Neural cell (in vitro differentiated cells): ENCODE results near the gene ZNF274.

ENCODE experiments used
- CTCF ChIP-seq: fragments of 450-650 bp; IDR thresholded peaks from 2 replicates; pipeline ENCODE4 v1.5.1; 2014; ENCODE audit warnings: antibody characterized with exemption, mild to moderate bottlenecking, moderate library complexity; ENCODE audit not compliant: poor library complexity, severe bottlenecking
- EZH2 ChIP-seq: fragments of 200-600, 300-800 bp; shearing (Covaris generic), sonication (generic); IDR thresholded peaks from 2 replicates; pipeline ENCODE4 v1.6.1; 2014; ENCODE audit warnings: antibody characterized with exemption, low read length, borderline replicate concordance, mild to moderate bottlenecking; ENCODE audit not compliant: insufficient read depth, poor library complexity, severe bottlenecking
- POLR2AphosphoS5 ChIP-seq: IDR thresholded peaks from 2 replicates; pipeline ENCODE4 v1.6.1; 2012
- TF ChIP-seq, protein P1 (sequence below): IDR thresholded peaks from 2 replicates; pipeline ENCODE4 v1.6.1; 2012; ENCODE audit warnings: borderline replicate concordance

- TF ChIP-seq EZH2 (no peak), CTCF (peak; percentile 24), POLR2AphosphoS5 (peak; percentile 38)
- TF ChIP-seq, protein P1, sequence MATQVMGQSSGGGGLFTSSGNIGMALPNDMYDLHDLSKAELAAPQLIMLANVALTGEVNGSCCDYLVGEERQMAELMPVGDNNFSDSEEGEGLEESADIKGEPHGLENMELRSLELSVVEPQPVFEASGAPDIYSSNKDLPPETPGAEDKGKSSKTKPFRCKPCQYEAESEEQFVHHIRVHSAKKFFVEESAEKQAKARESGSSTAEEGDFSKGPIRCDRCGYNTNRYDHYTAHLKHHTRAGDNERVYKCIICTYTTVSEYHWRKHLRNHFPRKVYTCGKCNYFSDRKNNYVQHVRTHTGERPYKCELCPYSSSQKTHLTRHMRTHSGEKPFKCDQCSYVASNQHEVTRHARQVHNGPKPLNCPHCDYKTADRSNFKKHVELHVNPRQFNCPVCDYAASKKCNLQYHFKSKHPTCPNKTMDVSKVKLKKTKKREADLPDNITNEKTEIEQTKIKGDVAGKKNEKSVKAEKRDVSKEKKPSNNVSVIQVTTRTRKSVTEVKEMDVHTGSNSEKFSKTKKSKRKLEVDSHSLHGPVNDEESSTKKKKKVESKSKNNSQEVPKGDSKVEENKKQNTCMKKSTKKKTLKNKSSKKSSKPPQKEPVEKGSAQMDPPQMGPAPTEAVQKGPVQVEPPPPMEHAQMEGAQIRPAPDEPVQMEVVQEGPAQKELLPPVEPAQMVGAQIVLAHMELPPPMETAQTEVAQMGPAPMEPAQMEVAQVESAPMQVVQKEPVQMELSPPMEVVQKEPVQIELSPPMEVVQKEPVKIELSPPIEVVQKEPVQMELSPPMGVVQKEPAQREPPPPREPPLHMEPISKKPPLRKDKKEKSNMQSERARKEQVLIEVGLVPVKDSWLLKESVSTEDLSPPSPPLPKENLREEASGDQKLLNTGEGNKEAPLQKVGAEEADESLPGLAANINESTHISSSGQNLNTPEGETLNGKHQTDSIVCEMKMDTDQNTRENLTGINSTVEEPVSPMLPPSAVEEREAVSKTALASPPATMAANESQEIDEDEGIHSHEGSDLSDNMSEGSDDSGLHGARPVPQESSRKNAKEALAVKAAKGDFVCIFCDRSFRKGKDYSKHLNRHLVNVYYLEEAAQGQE: no peak
Observed at GRCh38 chr19:58228585-58229254, 45.9 kb downstream of the ZNF274 start, which contains the start of gene ZNF544.
